PC-3 (cell line): ENCODE data around the gene EHBP1. TPM values are rescaled to one million over a fixed set of nuclear protein-coding genes. Genes with fewer than 3 reads are reported as not detected.

Experiments used
- ATAC-seq: fragments of 200-7000 bp; cut with Tn5 transposase; 2 replicates; pipeline ENCODE4 v1.9.1; 2020; ENCODE audit warnings: mild to moderate bottlenecking, moderate library complexity
- BruUV-seq: library from RNA; stranded (reverse); fragments of 400-500 nt; replicated peaks from 2 replicates; lab custom pipeline; 2021; lab: Mats Ljungman, UMichigan
- CTCF ChIA-PET: fragments of 300-600 bp; sonication (Branson Sonifier 250); formaldehyde crosslinking; loops from one replicate; lab custom pipeline; 2022; ENCODE audit warnings: antibody characterized with exemption; lab: Charles Lee
- POLR2A ChIA-PET: fragments of 300-600 bp; sonication (Branson Sonifier 250); formaldehyde crosslinking; loops from one replicate; lab custom pipeline; 2022; ENCODE audit warnings: antibody characterized with exemption; ENCODE audit not compliant: unreplicated experiment; lab: Charles Lee
- DNase-seq: peaks from one replicate; pipeline ENCODE4 v3.0.0-alpha.2; 2015
- H2AFZ ChIP-seq: fragments of 300-600 bp; sonication (generic); 2 replicates; pipeline ENCODE4 v1.6.0; 2016; ENCODE audit warnings: antibody characterized with exemption, low read length
- H3F3A ChIP-seq: fragments of 300-600 bp; sonication (generic); one replicate; pipeline ENCODE4 v1.6.0; 2017; ENCODE audit warnings: antibody characterized with exemption, low read length, control low read depth, mild to moderate bottlenecking; ENCODE audit not compliant: unreplicated experiment
- H3K27ac ChIP-seq: fragments of 300-600 bp; sonication (generic); 2 replicates; pipeline ENCODE4 v1.5.1; 2016; ENCODE audit warnings: mild to moderate bottlenecking, low read length
- H3K27me3 ChIP-seq: fragments of 300-600 bp; sonication (generic); 2 replicates; pipeline ENCODE4 v1.6.1; 2016; ENCODE audit warnings: low read length, mixed read lengths
- H3K36me3 ChIP-seq: fragments of 300-600 bp; sonication (generic); 2 replicates; pipeline ENCODE4 v1.6.1; 2016; ENCODE audit warnings: low read depth, mixed run types, low read length, mixed read lengths
- H3K4me1 ChIP-seq: fragments of 300-600 bp; sonication (generic); 2 replicates; pipeline ENCODE4 v1.5.1; 2016; ENCODE audit warnings: low read length; ENCODE audit not compliant: insufficient read depth
- H3K4me2 ChIP-seq: fragments of 300-600 bp; sonication (generic); 2 replicates; pipeline ENCODE4 v1.6.0; 2016; ENCODE audit warnings: low read length
- H3K4me3 ChIP-seq: fragments of 300-600 bp; sonication (generic); 2 replicates; pipeline ENCODE4 v1.5.1; 2016; ENCODE audit warnings: mild to moderate bottlenecking, low read length, mixed read lengths
- H3K79me2 ChIP-seq: fragments of 300-600 bp; sonication (generic); 2 replicates; pipeline ENCODE4 v1.6.1; 2017; ENCODE audit warnings: low read length, mixed read lengths
- H3K9ac ChIP-seq: fragments of 300-600 bp; sonication (generic); 2 replicates; pipeline ENCODE4 v1.6.0; 2016; ENCODE audit warnings: mild to moderate bottlenecking, low read length
- H3K9me2 ChIP-seq: fragments of 300-600 bp; sonication (generic); replicated peaks from 2 replicates; pipeline ENCODE4 v1.6.1; 2016; ENCODE audit warnings: mixed run types, low read length, mixed read lengths
- H3K9me3 ChIP-seq: fragments of 300-600 bp; sonication (generic); 2 replicates; pipeline ENCODE4 v1.6.1; 2016; ENCODE audit warnings: low read length, mixed read lengths
- H4K20me1 ChIP-seq: fragments of 300-600 bp; sonication (generic); 2 replicates; pipeline ENCODE4 v1.6.1; 2016; ENCODE audit warnings: low read length, mixed read lengths
- CTCF ChIP-seq: fragments of 300-600 bp; sonication (generic); conservative IDR thresholded peaks from 2 replicates; pipeline ENCODE4 v1.5.1; 2017; ENCODE audit warnings: antibody characterized with exemption, low read depth, mild to moderate bottlenecking, low read length
- EZH2 ChIP-seq: fragments of 300-600 bp; sonication (generic); IDR thresholded peaks from one replicate; pipeline ENCODE4 v1.6.1; 2017; ENCODE audit warnings: antibody characterized with exemption, mild to moderate bottlenecking, low read length; ENCODE audit not compliant: unreplicated experiment
- EZH2phosphoT487 ChIP-seq: fragments of 300-600 bp; sonication (generic); IDR thresholded peaks from 2 replicates; pipeline ENCODE4 v1.6.1; 2018; ENCODE audit warnings: mild to moderate bottlenecking, antibody characterized with exemption, low read length, borderline replicate concordance
- intact Hi-C: fragments of 100-400 bp; cut with micrococcal nuclease; formaldehyde crosslinking; loops from 2 replicates; pipeline ENCODE4 v1.9.0; 2023
- total RNA-seq: library from RNA; depleted of rRNA; stranded (reverse); fragments of >200 nt; gene quantifications from 2 replicates; pipeline ENCODE4 v1.2.3, GENCODE V29; 2014

The EHBP1 gene
- total RNA-seq, 1 experiment from 2014 or later = 25.7 TPM

GRCh38 chr2:62658891-62659290, 46.6 kb upstream of the EHBP1 start:
- no peaks in the 10 kb centered on the region for H3K27me3 ChIP-seq
- no peak overlapping the region for H3K27ac ChIP-seq
- intact Hi-C loops = no loop called here
- no peak overlapping the region for H3K9ac ChIP-seq
- no peak overlapping the region for H3K4me3 ChIP-seq
- H3K36me3 ChIP-seq = no peaks in the 10 kb centered on the region
- no peaks in the 10 kb centered on the region for H3K9me3 ChIP-seq
- H4K20me1 ChIP-seq = no peaks in the 10 kb centered on the region
- ATAC-seq (no peak), DNase-seq (no peak)
- no peak for TF ChIP-seq EZH2
- H2AFZ ChIP-seq = no peak overlapping the region
- H3F3A ChIP-seq = no peaks in the 10 kb centered on the region
- H3K4me2 ChIP-seq = no peak overlapping the region
- H3K79me2 ChIP-seq = no peaks in the 10 kb centered on the region
- POLR2A ChIA-PET = no interaction called here
- CTCF ChIA-PET = no interaction called here
- peaks cover 30% of the 10 kb centered on the region for H3K4me1 ChIP-seq
- no peaks in the 10 kb centered on the region for H3K9me2 ChIP-seq
- no TSS peak for BruUV-seq

DNA sequence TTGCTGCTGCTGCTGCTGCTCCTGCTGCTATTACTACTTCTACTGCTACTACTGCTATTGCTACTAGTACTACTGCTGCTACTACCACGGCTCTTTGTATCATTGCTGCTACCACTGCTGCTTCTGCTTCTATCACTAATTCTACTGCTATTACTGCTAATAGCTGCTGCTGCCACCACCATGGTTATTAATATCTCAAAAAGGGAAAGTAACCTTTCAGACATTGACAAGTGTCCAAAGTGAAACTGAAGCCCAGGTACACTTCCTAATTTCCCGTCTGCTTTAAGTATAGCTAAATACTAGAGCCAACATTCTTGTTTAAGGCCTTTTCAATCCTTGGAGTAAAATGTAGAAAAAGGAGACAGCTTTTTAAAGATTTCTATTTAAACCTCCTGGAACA, 45.4 kb upstream of the EHBP1 start:
- Histone ChIP-seq H4K20me1 (no peaks in the 10 kb centered on the region), H3K9me2 (no peaks in the 10 kb centered on the region), H3K36me3 (no peaks in the 10 kb centered on the region), H2AFZ (peak overlapping the region; percentile 53), H3F3A (no peaks in the 10 kb centered on the region), H3K27ac (0 out of 2 replicates have a peak overlapping the region, but pooled peaks have one; percentile 3), H3K4me3 (0 out of 2 replicates have a peak overlapping the region, but pooled peaks have one; percentile 5), H3K79me2 (no peaks in the 10 kb centered on the region), H3K4me2 (peak overlapping the region; percentile 35), H3K9ac (no peak overlapping the region), H3K4me1 (peaks cover 27% of the 10 kb centered on the region), H3K27me3 (no peaks in the 10 kb centered on the region), H3K9me3 (no peaks in the 10 kb centered on the region)
- BruUV-seq = no TSS peak
- no peak for ATAC-seq
- CTCF ChIA-PET = no interaction called here
- POLR2A ChIA-PET = no interaction called here
- no peak for DNase-seq
- no peak for TF ChIP-seq EZH2phosphoT487
- no peak for TF ChIP-seq EZH2
- TF ChIP-seq CTCF = no peak
- intact Hi-C loops = no loop called here

DNA sequence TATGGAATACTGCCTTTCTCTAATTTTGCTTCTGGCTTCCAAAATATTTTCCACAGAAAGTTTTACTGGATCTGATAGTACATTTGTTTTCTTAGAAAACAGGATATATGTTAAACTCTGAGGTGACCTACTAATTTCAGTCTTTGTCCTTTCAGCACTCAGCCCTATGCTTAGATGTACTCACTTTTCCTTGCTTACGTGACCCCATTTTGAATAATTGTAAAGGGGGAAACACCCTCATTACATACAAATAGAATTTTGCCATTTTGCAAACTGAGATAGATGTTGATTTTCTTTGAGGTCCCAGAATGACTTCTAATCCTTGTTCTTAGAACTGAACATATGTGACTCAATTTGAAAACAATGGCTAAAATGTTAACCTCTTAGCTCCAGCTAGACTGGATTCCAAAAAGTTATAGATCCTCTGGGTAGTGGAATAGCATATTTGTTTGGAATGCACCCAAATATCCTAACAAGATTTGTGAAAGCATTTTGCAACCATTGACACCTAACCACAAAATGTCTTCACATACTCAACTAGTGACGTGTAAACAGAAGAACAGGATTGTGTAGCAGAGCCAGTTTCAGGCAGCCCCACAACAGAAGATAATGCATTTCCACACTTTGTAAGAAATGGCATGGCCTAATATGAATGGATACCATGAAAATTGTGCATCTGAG, 44.8 kb upstream of the EHBP1 start:
- no peak overlapping the region for H3K9ac ChIP-seq
- no peaks in the 10 kb centered on the region for H3K27me3 ChIP-seq
- no peaks in the 10 kb centered on the region for H3K36me3 ChIP-seq
- no peaks in the 10 kb centered on the region for H3K79me2 ChIP-seq
- no peaks in the 10 kb centered on the region for H4K20me1 ChIP-seq
- H3K9me3 ChIP-seq = no peaks in the 10 kb centered on the region
- TF ChIP-seq CTCF (no peak), EZH2phosphoT487 (no peak), EZH2 (no peak)
- CTCF ChIA-PET = no interaction called here
- no peaks in the 10 kb centered on the region for H3F3A ChIP-seq
- H3K4me1 ChIP-seq = peaks cover 27% of the 10 kb centered on the region
- H3K4me3 ChIP-seq = 0 out of 2 replicates have a peak overlapping the region, but pooled peaks have one; percentile 5
- H3K9me2 ChIP-seq = no peaks in the 10 kb centered on the region
- intact Hi-C loops = no loop called here
- ATAC-seq (no peak), DNase-seq (peak; percentile 79)
- BruUV-seq = no TSS peak
- 0 out of 2 replicates have a peak overlapping the region, but pooled peaks have one; percentile 12 for H3K27ac ChIP-seq
- H2AFZ ChIP-seq = peak overlapping the region; percentile 58
- H3K4me2 ChIP-seq = peak overlapping the region; percentile 35
- POLR2A ChIA-PET = no interaction called here
